Activated gamma-delta T cell treated with anti-CD3 and anti-CD28 coated beads, Interleukin-2, amount 50 U/mL, for 16 hours (primary cell): Measurements from ENCODE around the gene ABCC3.

Experiments
- DNase-seq: peaks from one replicate; pipeline ENCODE4 v3.0.0-alpha.2; 2020; ENCODE audit warnings: low read depth

The ABCC3 gene

GRCh38 chr17:50627782-50628601 lies 6.7 kb upstream of the ABCC3 start:
- DNase-seq, result no peak

DNA sequence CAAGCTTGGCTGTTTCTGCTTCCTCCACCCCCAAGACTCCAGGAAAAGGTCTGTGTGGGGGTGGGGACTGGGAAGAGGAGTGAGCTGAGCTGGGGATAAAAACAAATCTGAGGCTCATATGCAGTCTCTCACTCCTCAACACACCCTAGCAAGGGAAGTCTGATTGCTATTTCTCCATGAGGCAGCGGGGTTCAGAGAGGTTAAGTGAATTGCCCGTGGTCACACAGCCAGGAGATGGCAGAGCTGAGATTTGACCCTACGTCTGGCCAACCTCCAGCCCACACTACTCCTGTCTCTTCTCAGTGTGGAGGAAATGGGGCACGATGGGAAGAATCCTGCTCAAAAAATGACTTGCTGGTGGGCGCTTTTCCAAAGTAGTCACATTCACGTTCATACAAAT lies 4.8 kb upstream of the ABCC3 start:
- no peak for DNase-seq

GRCh38 chr17:50630524-50631194 lies 4.0 kb upstream of the ABCC3 start:
- DNase-seq, result no peak

DNA sequence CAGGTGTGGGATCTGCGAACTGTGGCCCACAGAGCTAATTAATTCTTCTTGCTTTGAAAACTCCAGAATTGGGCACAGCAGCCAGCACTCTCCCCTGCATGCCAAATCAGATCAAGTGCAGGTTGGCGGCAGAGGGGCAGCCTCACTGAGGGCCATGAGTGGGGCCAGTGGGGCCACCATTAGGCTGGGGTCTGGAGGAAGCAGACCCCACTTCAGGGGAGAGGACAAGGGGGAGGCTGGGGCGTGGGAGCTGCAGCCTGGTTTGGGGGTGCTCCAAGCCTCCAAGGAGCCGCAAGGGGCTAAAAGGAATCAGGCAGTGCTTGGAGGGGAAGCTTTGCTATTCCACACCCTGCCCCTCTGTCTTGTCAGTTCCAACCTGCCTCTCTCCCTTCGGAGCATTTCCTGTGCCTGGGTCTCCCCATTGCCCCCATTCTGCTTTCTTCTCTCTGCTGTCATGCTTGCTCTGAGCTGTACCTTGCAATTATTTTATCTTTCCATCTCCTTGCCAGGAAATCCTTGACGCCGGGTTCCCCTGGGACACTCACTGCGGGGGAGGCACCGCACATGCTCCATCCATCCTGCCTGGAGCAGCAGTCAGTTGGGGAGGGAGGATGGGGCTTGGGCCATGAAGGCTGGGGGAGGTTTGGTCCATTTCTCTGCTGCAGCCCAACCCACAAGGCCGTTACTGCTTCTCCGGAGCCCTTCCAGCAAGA lies 3.3 kb upstream of the ABCC3 start:
- DNase-seq, result no peak

GRCh38 chr17:50631908-50632571 lies 2.6 kb upstream of the ABCC3 start:
- no peak for DNase-seq

DNA sequence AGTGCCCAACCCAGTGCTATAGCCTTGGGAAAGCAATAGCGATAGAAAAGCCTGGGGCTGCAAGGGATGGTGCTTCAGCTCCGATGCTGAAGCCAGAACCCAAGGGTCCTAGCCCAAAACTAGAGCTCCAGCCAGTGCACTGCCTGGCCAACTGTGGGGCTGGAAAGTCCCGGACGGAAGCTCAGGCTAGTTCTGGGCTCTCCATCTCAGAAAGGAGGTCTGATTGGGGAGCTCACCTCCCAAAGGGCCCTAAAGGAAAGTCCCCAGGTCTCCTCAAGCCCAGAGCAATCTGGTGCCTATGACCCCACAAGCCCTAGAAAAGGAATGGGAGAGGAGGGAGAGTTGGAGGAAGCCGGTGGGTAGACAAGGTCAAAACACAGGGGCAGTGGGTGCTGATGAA lies 2.0 kb upstream of the ABCC3 start:
- DNase-seq, result no peak

DNA sequence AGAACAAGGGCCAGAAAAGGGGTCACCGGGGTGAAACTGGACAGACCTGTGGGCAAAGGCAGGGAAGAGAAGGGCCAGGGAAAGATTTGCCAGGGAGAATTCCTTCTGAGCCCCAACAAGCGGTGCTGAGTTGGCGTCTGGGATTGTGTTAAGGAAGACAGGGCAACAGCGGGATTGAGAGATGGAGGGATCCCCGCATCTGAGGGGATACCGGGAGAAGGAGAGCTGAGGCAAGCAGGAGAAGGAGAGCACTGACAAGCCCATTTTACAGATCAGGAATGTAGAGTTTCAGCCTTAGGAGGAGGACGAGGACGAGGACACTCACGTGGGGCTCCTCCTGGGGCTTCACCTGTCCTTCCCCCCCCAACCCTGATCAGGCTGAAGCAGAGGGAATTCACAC lies 998 bp upstream of the ABCC3 start:
- no peak for DNase-seq

GRCh38 chr17:50634915-50635731 lies 442 bp downstream of the ABCC3 start:
- DNase-seq, result no peak

DNA sequence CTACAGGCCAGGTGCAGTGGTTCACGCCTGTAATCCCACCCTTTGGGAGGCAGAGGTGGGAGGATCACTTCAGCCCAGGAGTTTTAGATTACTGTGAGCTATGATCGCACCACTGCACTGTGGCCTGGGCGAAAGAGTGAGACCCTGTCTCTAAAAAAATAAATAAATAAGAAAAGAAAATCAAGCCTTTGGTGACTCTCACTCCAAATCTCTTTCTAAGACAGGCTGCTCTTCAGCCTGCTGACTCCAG lies 976 bp downstream of the ABCC3 start:
- DNase-seq, result no peak

- no peak for DNase-seq
These were observed 1.5 kb downstream of the ABCC3 start for GRCh38 chr17:50635982-50636803.

GRCh38 chr17:50636804-50637195 lies 2.1 kb downstream of the ABCC3 start:
- no peak for DNase-seq

DNA sequence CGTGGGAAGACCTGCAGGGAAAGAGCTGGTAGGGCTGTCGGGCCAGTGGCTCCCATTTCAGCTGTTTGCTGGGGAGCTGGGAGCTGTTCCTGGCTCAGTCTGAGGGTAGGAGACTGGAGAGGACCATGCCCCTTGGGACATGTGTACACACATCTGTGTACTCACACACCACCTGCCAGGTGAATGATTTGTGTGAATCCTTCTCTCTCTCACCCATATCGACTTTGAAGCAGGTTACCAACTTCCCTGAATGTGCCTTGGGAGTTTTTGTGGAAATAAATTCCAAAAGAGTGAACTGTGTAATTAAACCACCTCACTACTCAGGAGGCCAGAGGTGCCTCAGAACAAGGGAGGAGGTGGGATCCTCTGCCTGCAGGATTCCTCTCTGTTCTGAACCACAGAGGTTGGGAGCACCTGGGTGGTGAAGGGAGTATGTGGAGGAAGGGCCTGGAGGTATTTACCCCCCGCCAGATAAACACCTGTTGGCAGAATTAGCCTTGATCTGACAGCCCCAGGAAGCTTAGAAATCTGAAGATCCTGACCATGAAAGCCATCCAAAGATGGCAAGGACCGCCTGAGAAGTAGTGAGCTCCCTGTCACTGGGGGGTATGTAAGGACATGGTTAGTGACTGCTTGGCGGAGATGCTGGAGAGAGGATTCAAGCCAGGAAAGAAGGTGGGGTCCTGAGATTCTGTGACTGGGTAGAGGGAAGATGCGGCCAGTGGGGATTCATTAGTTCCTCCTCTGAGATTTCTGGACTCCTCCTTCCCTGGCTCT lies 3.3 kb downstream of the ABCC3 start:
- DNase-seq, result no peak

DNA sequence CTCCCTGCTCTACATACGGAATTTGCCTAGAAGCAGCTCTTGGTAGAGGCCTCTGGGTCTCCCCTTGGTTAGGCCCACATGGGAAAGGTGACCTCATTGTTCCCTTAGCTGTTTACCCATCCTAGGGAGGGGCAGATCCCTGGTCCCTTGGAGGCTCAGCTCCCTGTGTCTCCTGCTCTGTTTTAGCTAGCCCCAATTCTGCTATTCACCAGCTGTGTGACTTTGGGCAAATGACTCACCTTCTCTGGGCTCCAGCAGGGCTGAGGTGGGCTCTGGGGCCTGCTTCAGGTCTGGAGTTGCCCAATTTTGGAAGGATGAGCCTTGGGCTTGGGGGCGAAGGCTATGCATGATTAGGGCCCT lies 3.9 kb downstream of the ABCC3 start:
- no peak for DNase-seq

DNA sequence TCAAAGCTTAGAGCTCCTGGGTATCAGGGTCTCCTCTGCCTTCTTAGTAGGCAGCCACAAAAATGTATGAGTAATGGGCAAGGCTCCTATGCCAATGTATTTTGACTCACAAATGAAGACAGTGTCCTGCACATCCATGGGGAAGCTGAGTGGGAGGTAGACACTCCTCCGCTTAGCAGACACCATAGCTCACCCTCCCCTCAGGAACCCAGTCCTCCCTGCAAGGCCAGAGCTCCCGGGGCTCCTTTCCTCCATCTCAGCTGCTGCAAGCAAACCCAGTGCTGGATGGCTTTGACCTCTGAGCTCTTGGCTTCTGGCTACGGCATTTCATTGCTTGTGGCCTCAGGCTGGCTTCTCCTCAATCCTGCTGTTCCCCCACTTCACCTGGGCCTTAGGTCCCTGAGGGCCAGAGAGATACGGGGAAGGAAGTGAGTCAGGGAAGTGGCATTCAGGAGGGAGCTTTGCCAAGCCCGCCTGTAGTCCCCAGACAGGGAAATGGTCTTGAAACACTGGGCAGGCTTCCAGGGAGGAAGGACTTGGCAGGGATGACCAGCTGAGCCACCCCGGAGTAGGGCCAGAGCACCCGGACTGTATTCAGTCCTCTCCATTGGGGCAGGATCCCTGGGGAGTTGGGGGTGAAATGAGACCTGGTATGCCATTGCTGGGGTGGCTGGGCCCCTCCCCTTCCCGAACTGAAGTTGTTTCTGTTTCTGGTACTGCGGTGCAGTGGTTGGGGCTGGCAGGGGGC lies 4.5 kb downstream of the ABCC3 start:
- DNase-seq, result no peak

- no peak for DNase-seq
These were observed 6.1 kb downstream of the ABCC3 start for GRCh38 chr17:50640686-50641351.

- DNase-seq, result no peak
These were observed 6.7 kb downstream of the ABCC3 start for GRCh38 chr17:50641357-50641756.

DNA sequence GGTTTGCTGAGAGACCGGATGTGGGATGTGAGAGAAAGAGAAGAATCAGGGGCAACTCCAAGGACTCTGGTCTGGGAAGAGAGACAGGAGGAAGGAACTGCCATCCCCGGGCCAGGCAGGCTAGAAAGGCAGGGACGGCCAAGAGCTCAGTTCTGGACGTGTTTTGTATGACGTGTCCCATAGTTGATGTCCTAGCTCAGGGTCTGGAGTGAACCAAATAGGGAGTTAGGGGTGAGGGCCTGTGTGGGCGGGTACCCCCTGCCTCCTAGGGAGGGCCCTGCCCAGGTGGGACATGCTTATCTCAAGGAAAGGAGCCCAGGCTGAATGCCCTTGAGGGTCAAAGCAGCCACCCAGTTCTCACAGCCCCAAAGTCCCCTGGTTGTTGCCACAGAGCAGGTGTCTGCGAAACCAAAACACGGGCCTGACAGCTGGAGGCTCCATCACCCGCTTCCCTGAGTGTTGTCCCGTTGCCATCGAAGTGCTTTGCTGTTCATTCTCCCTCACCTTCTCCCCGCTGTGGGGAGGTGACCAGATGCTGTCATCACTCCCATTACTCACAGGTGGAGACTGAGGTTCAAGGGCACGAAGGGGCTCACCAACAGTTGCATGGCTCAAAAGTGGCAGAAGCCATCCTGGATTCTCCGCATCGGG lies 7.5 kb downstream of the ABCC3 start:
- no peak for DNase-seq
